Measurements from ENCODE around the gene LASP1NB. TPM values are rescaled to one million over a fixed set of nuclear protein-coding genes. Genes with fewer than 3 reads are reported as not detected.
"Not testable (repeated sequence)": the region's sequence is repeated elsewhere in the genome, so short reads cannot be mapped to it uniquely, and the experiment has no call there.

LASP1NB gene

GRCh38 chr17:38967290-38967738 lies 41.9 kb downstream of the LASP1NB start, which contains the start of gene FBXO47:
Gene FBXO47 (minus strand): TSS chr17:38967403. CDS start chr17:38963025, 4,378 bp downstream.
- no peaks in the 10 kb centered on the region for H3K9me3 Mint-ChIP-seq
- peak; percentile 72 for DNase-seq (ENCODE audit: low spot score)
- intact Hi-C loops (cut with micrococcal nuclease): loop anchor here (5.0 kb wide), 3 partner anchors 95 to 615 kb away; partner anchors contain the start of genes LASP1, RPL23 and SOCS7
- H3K27ac Mint-ChIP-seq: peak within 1 kb of the TSS; percentile 65
- H3K4me3 Mint-ChIP-seq: peak within 1 kb of the TSS; percentile 78
- H3K27me3 Mint-ChIP-seq (ENCODE audit: insufficient read depth): peaks cover 11% of the 10 kb centered on the region
- H3K36me3 Mint-ChIP-seq (ENCODE audit: low read depth): no peaks in the 10 kb centered on the region
- H3K4me1 Mint-ChIP-seq (ENCODE audit: low read depth): peaks cover 11% of the 10 kb centered on the region

- peaks cover 11% of the 10 kb centered on the region for H3K4me1 Mint-ChIP-seq (ENCODE audit: low read depth)
- no peaks in the 10 kb centered on the region for H3K9me3 Mint-ChIP-seq
- intact Hi-C loops (cut with micrococcal nuclease): loop anchor here (5.0 kb wide), 3 partner anchors 97 to 617 kb away; partner anchors contain the start of genes LASP1, RPL23 and SOCS7
- H3K4me3 Mint-ChIP-seq: no peak overlapping the region
- H3K36me3 Mint-ChIP-seq (ENCODE audit: low read depth): no peaks in the 10 kb centered on the region
- DNase-seq (ENCODE audit: low spot score): no peak
- H3K27me3 Mint-ChIP-seq (ENCODE audit: insufficient read depth): peaks cover 11% of the 10 kb centered on the region
- H3K27ac Mint-ChIP-seq: no peak overlapping the region
These were observed 43.9 kb downstream of the LASP1NB start for GRCh38 chr17:38969281-38969680.

GRCh38 chr17:38970128-38970527 lies 44.7 kb downstream of the LASP1NB start:
- no peak for DNase-seq (ENCODE audit: low spot score)
- Mint-ChIP-seq H3K4me1 (ENCODE audit: low read depth) (peaks cover 11% of the 10 kb centered on the region), H3K27ac (no peak overlapping the region), H3K9me3 (no peaks in the 10 kb centered on the region), H3K27me3 (ENCODE audit: insufficient read depth) (peaks cover 11% of the 10 kb centered on the region), H3K4me3 (no peak overlapping the region), H3K36me3 (ENCODE audit: low read depth) (no peaks in the 10 kb centered on the region)
- intact Hi-C loops (cut with micrococcal nuclease): no loop called here

- peaks cover 11% of the 10 kb centered on the region for H3K27me3 Mint-ChIP-seq (ENCODE audit: insufficient read depth)
- H3K36me3 Mint-ChIP-seq (ENCODE audit: low read depth): no peaks in the 10 kb centered on the region
- intact Hi-C loops (cut with micrococcal nuclease): no loop called here
- no peaks in the 10 kb centered on the region for H3K9me3 Mint-ChIP-seq
- no peak overlapping the region for H3K27ac Mint-ChIP-seq
- peaks cover 11% of the 10 kb centered on the region for H3K4me1 Mint-ChIP-seq (ENCODE audit: low read depth)
- DNase-seq (ENCODE audit: low spot score): no peak
- H3K4me3 Mint-ChIP-seq: no peak overlapping the region
These were observed 45.4 kb downstream of the LASP1NB start for GRCh38 chr17:38970804-38971203.

GRCh38 chr17:38976187-38976551 lies 50.8 kb downstream of the LASP1NB start:
- H3K9me3 Mint-ChIP-seq; intact Hi-C loops (cut with micrococcal nuclease); H3K4me1 Mint-ChIP-seq (ENCODE audit: low read depth); H3K27ac Mint-ChIP-seq; H3K4me3 Mint-ChIP-seq; H3K27me3 Mint-ChIP-seq (ENCODE audit: insufficient read depth); H3K36me3 Mint-ChIP-seq (ENCODE audit: low read depth); DNase-seq (ENCODE audit: low spot score): not testable (repeated sequence)

- intact Hi-C loops (cut with micrococcal nuclease): loop anchor here (1.0 kb wide), 1 partner anchor 114 kb away; no protein-coding TSS in a partner anchor
- no peak overlapping the region for H3K4me3 Mint-ChIP-seq
- peaks cover 8% of the 10 kb centered on the region for H3K4me1 Mint-ChIP-seq (ENCODE audit: low read depth)
- peaks cover 4% of the 10 kb centered on the region for H3K27me3 Mint-ChIP-seq (ENCODE audit: insufficient read depth)
- no peak for DNase-seq (ENCODE audit: low spot score)
- H3K9me3 Mint-ChIP-seq: no peaks in the 10 kb centered on the region
- no peak overlapping the region for H3K27ac Mint-ChIP-seq
- H3K36me3 Mint-ChIP-seq (ENCODE audit: low read depth): no peaks in the 10 kb centered on the region
These were observed 52.8 kb downstream of the LASP1NB start for GRCh38 chr17:38978180-38978579.

Other genes starting within 250 kb of the LASP1NB start
- 250 and 252 TPM in 2 replicates for gene MLLT6, start 220.3 kb upstream of the LASP1NB start, total RNA-seq
- 39.2 and 41.4 TPM in 2 replicates for gene CISD3, start 195.3 kb upstream of the LASP1NB start, total RNA-seq
- gene PCGF2, start 177.3 kb upstream of the LASP1NB start, total RNA-seq: 3.7 and 4.6 TPM in 2 replicates
- 349 and 366 TPM in 2 replicates for gene PSMB3, start 172.9 kb upstream of the LASP1NB start, total RNA-seq
- 40.6 and 40.8 TPM in 2 replicates for gene PIP4K2B, start 126.1 kb upstream of the LASP1NB start, total RNA-seq
- gene CWC25, start 100.3 kb upstream of the LASP1NB start, total RNA-seq: 28.6 and 30.4 TPM in 2 replicates
- gene RPL23, start 71.9 kb upstream of the LASP1NB start, total RNA-seq: 1,847 and 1,871 TPM in 2 replicates
- gene LASP1, start 55.6 kb upstream of the LASP1NB start, total RNA-seq: 133 and 135 TPM in 2 replicates
- 0.08 TPM in 1 of 2 replicates, not detected in the other for gene FBXO47, start 41.8 kb downstream of the LASP1NB start, total RNA-seq
- gene PLXDC1, start 226.0 kb downstream of the LASP1NB start, total RNA-seq: 0.60 TPM in 1 of 2 replicates, not detected in the other
- gene ARL5C, start 240.5 kb downstream of the LASP1NB start, total RNA-seq: not detected in 2 replicates

Data from activated T-helper 1 cell treated with anti-CD3 and anti-CD28 coated beads, Interleukin-12 subunit alpha, Interleukin-12 subunit beta, Interleukin-2, Interleukin-4 antibody, amounts not matched to agents 30 ng/mL and 10 ng/mL and 1 ng/mL, durations not matched to agents 14 hours and 24 hours and 36 hours (primary cell).